Caco-2 (cell line): Measurements from ENCODE around the gene FNTB. TPM values are rescaled to one million over a fixed set of nuclear protein-coding genes. Genes with fewer than 3 reads are reported as not detected.

Experiments
- BruUV-seq: library from RNA; stranded (reverse); fragments of 400-500 nt; replicated peaks from 2 replicates; lab custom pipeline; 2021; lab: Mats Ljungman, UMichigan
- CTCF ChIA-PET: fragments of 300-600 bp; sonication (Branson Sonifier 250); formaldehyde crosslinking; loops from one replicate; lab custom pipeline; 2022; ENCODE audit warnings: antibody characterized with exemption; lab: Charles Lee
- POLR2A ChIA-PET: fragments of 300-600 bp; sonication (Branson Sonifier 250); formaldehyde crosslinking; loops from one replicate; lab custom pipeline; 2022; ENCODE audit warnings: antibody characterized with exemption; lab: Charles Lee
- DNase-seq, 2 experiments: peaks; one replicate each; pipeline versions ENCODE4 v3.0.0 to v3.0.0-alpha.2; 2020 to 2022
- H3K27me3 ChIP-seq: replicated peaks from 2 replicates; pipeline ENCODE4 v1.6.0; 2011; ENCODE audit warnings: low read length; ENCODE audit not compliant: control insufficient read depth, insufficient read depth
- H3K36me3 ChIP-seq: 2 replicates; pipeline ENCODE4 v1.5.1; 2011; ENCODE audit warnings: low read length; ENCODE audit not compliant: control insufficient read depth, insufficient read depth
- H3K4me1 ChIP-seq: fragments of 250-450 bp; sonication (Bioruptor Pico); 2 replicates; pipeline ENCODE4 v1.5.1; 2020; ENCODE audit warnings: mild to moderate bottlenecking
- H3K4me3 ChIP-seq: 2 replicates; pipeline ENCODE4 v1.5.1; 2011; ENCODE audit warnings: low read depth, mild to moderate bottlenecking, control low read depth, low read length
- H3K9me3 ChIP-seq: fragments of 250-450 bp; sonication (Bioruptor Pico); 2 replicates; pipeline ENCODE4 v1.5.1; 2020; ENCODE audit warnings: mild to moderate bottlenecking, moderate library complexity
- H3K27ac Mint-ChIP-seq: one replicate; pipeline ENCODE4 v1.8.0; 2022; ENCODE audit warnings: mixed read lengths; ENCODE audit not compliant: unreplicated experiment
- H3K27me3 Mint-ChIP-seq: one replicate; pipeline ENCODE4 v1.8.0; 2022; ENCODE audit warnings: mixed read lengths; ENCODE audit not compliant: insufficient read depth, unreplicated experiment
- H3K36me3 Mint-ChIP-seq: one replicate; pipeline ENCODE4 v1.8.0; 2022; ENCODE audit warnings: mild to moderate bottlenecking, mixed read lengths; ENCODE audit not compliant: insufficient read depth, unreplicated experiment
- H3K4me1 Mint-ChIP-seq: one replicate; pipeline ENCODE4 v1.8.0; 2022; ENCODE audit warnings: low read depth, mixed read lengths; ENCODE audit not compliant: unreplicated experiment
- H3K4me3 Mint-ChIP-seq: one replicate; pipeline ENCODE4 v1.8.0; 2022; ENCODE audit warnings: mild to moderate bottlenecking, moderate library complexity, mixed read lengths; ENCODE audit not compliant: unreplicated experiment
- H3K9me3 Mint-ChIP-seq: one replicate; pipeline ENCODE4 v1.8.0; 2022; ENCODE audit warnings: mixed read lengths; ENCODE audit not compliant: unreplicated experiment
- CTCF ChIP-seq, 2 experiments: fragments of 200-600 bp in 1 of 2; IDR thresholded peaks; 1 replicate in 1 of 2; 2 replicates in 1 of 2; pipeline versions ENCODE4 v1.5.1 to v1.8.0; 2011 to 2022; ENCODE audit warnings: antibody characterized with exemption in 1 of 2, control low read depth in 1 of 2, inconsistent platforms in 1 of 2, low read depth in 1 of 2, low read length in 1 of 2, mild to moderate bottlenecking in 1 of 2, moderate library complexity in 1 of 2; ENCODE audit not compliant: insufficient read depth in 1 of 2, severe bottlenecking in 1 of 2, unreplicated experiment in 1 of 2
- intact Hi-C: fragments of 100-400 bp; cut with micrococcal nuclease; formaldehyde crosslinking; loops from one replicate; pipeline ENCODE4 v1.10.0; 2022; ENCODE audit not compliant: unreplicated experiment
- total RNA-seq: library from RNA; stranded (reverse); gene quantifications from 2 replicates; pipeline ENCODE4 v1.2.3, GENCODE V29; 2022

FNTB gene
- total RNA-seq, 1 experiment from 2014 or later, result 21.2 TPM

DNA sequence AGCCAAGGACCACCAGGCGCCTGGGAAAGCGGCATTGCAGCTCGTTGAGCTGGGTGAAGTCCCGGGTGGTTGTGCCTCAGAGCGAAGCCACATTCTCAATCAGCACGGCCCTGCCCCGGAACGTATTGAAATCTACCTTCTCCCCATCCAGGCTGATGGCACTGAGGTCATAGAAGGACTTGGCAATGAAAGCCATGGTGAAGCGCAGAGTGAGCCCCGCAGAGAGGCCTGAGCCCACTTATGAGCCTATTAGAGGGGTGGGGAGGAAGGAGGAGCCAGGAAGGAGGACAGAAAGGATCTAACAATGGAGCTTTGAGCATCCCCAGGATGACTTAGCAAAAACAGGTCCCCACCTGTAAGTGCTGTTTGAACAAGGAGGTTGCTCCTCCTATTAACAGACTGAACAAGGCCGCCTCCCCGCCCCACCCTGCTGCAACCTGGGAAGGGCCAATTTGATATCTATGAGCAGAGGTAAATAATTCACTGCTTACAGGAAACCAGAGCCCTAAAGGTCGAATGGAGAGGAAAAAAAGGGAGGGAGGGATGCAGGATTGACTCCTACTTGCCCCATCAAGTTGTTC, 44.1 kb upstream of the FNTB start, which contains the start of gene GPX2:
Gene GPX2 (minus strand): TSS at position 215 of the 581 bp plus-strand sequence. CDS start 19 bp downstream, at position 196.
- Histone ChIP-seq H3K27me3 (no peaks in the 10 kb centered on the region), H3K4me3 (peak within 1 kb of the TSS; percentile 14), H3K9me3 (no peaks in the 10 kb centered on the region), H3K4me1 (peaks cover 62% of the 10 kb centered on the region), H3K36me3 (peaks cover 4% of the 10 kb centered on the region; the same call in 1 of the 2 replicates)
- POLR2A ChIA-PET, result no interaction called here
- Mint-ChIP-seq H3K36me3 (peaks cover 71% of the 10 kb centered on the region), H3K4me3 (peak within 1 kb of the TSS; percentile 61), H3K4me1 (peaks cover 65% of the 10 kb centered on the region), H3K27ac (peak within 1 kb of the TSS; percentile 32), H3K27me3 (no peaks in the 10 kb centered on the region), H3K9me3 (no peaks in the 10 kb centered on the region)
- no TSS peak for BruUV-seq
- no peak for TF ChIP-seq CTCF (IDR thresholded peaks at IDR 0.05; ENCODE audit: insufficient read depth in 1 of 2, low read depth in 1 of 2, low read length in 1 of 2, severe bottlenecking in 1 of 2, unreplicated experiment in 1 of 2)
- intact Hi-C loops, result loop anchor here (1.0 kb wide), 1 partner anchor 41 kb away; no protein-coding TSS in a partner anchor
- DNase-seq, result peak; percentile 77 to 88
- CTCF ChIA-PET, result interaction anchor here (1.0 kb wide), 1 partner anchor 17 kb away, joined by 4 read pairs; no protein-coding TSS in a partner anchor

DNA sequence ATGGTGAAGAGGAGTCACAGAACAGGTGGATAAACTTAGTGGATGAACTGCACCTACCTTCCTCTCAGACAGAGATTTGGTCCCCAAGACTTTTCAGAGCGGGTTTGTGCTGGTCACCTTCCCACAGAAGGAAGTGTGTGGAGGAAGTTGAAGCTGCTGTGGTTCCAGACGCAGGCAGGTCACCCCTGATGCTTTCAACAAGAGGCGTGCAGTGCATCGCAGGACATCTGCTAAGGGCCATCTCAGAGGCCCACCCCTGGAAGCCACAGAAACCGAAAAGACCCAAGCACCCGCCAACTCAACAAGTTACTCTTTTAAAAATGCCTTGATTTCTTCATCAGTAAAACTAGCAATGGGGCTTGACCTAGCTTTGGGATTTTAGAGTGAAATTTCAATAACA, 43.1 kb upstream of the FNTB start:
- POLR2A ChIA-PET, result no interaction called here
- peak overlapping the region; percentile 32 for H3K27ac Mint-ChIP-seq
- no peak overlapping the region for H3K4me3 ChIP-seq
- BruUV-seq, result no TSS peak
- CTCF ChIA-PET, result no interaction called here
- no peak overlapping the region for H3K4me3 Mint-ChIP-seq
- intact Hi-C loops, result no loop called here
- H3K27me3 Mint-ChIP-seq, result no peaks in the 10 kb centered on the region
- peaks cover 53% of the 10 kb centered on the region for H3K4me1 ChIP-seq
- peaks cover 71% of the 10 kb centered on the region for H3K36me3 Mint-ChIP-seq
- no peaks in the 10 kb centered on the region for H3K9me3 Mint-ChIP-seq
- H3K27me3 ChIP-seq, result no peaks in the 10 kb centered on the region
- peaks cover 4% of the 10 kb centered on the region; the same call in 1 of the 2 replicates for H3K36me3 ChIP-seq
- no peaks in the 10 kb centered on the region for H3K9me3 ChIP-seq
- peaks cover 57% of the 10 kb centered on the region for H3K4me1 Mint-ChIP-seq
- DNase-seq, result no peak
- no peak for TF ChIP-seq CTCF (IDR thresholded peaks at IDR 0.05; ENCODE audit: insufficient read depth in 1 of 2, low read depth in 1 of 2, low read length in 1 of 2, severe bottlenecking in 1 of 2, unreplicated experiment in 1 of 2)

GRCh38 chr14:64944041-64944440, 42.7 kb upstream of the FNTB start:
- intact Hi-C loops, result no loop called here
- CTCF ChIA-PET, result interaction anchor here (0.6 kb wide), 2 partner anchors 28 to 158 kb away, joined by 3 to 5 read pairs; partner anchors contain the start of gene MAX
- POLR2A ChIA-PET, result no interaction called here

More at GRCh38 chr14:64944041-64944440, 42.7 kb upstream of the FNTB start:
- Histone ChIP-seq H3K27me3 (no peaks in the 10 kb centered on the region), H3K9me3 (no peaks in the 10 kb centered on the region), H3K36me3 (peaks cover 4% of the 10 kb centered on the region; the same call in 1 of the 2 replicates), H3K4me1 (peaks cover 48% of the 10 kb centered on the region), H3K4me3 (no peak overlapping the region)
- H3K4me3 Mint-ChIP-seq, result no peak overlapping the region
- BruUV-seq, result no TSS peak
- peaks cover 52% of the 10 kb centered on the region for H3K4me1 Mint-ChIP-seq
- no peaks in the 10 kb centered on the region for H3K9me3 Mint-ChIP-seq
- no peak for DNase-seq
- H3K27ac Mint-ChIP-seq, result peak overlapping the region; percentile 26
- H3K36me3 Mint-ChIP-seq, result peaks cover 74% of the 10 kb centered on the region
- no peaks in the 10 kb centered on the region for H3K27me3 Mint-ChIP-seq
- TF ChIP-seq CTCF (IDR thresholded peaks at IDR 0.05; ENCODE audit: insufficient read depth in 1 of 2, low read depth in 1 of 2, low read length in 1 of 2, severe bottlenecking in 1 of 2, unreplicated experiment in 1 of 2), result no peak
